ENCODE data around the gene PIM3.

- TF ChIP-seq, protein P1, sequence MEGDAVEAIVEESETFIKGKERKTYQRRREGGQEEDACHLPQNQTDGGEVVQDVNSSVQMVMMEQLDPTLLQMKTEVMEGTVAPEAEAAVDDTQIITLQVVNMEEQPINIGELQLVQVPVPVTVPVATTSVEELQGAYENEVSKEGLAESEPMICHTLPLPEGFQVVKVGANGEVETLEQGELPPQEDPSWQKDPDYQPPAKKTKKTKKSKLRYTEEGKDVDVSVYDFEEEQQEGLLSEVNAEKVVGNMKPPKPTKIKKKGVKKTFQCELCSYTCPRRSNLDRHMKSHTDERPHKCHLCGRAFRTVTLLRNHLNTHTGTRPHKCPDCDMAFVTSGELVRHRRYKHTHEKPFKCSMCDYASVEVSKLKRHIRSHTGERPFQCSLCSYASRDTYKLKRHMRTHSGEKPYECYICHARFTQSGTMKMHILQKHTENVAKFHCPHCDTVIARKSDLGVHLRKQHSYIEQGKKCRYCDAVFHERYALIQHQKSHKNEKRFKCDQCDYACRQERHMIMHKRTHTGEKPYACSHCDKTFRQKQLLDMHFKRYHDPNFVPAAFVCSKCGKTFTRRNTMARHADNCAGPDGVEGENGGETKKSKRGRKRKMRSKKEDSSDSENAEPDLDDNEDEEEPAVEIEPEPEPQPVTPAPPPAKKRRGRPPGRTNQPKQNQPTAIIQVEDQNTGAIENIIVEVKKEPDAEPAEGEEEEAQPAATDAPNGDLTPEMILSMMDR (IDR thresholded peaks at IDR 0.05): no peak
- TF ChIP-seq POLR2A (IDR thresholded peaks at IDR 0.05): no peak
- TF ChIP-seq EP300 (IDR thresholded peaks at IDR 0.05): no peak
These were observed 33.2 kb downstream of the PIM3 start for GRCh38 chr22:49993649-49994360.
